Measurements from ENCODE around the gene GUSB.
"Not testable (repeated sequence)": the region's sequence is repeated elsewhere in the genome, so short reads cannot be mapped to it uniquely, and the experiment has no call there.

GUSB gene

DNA sequence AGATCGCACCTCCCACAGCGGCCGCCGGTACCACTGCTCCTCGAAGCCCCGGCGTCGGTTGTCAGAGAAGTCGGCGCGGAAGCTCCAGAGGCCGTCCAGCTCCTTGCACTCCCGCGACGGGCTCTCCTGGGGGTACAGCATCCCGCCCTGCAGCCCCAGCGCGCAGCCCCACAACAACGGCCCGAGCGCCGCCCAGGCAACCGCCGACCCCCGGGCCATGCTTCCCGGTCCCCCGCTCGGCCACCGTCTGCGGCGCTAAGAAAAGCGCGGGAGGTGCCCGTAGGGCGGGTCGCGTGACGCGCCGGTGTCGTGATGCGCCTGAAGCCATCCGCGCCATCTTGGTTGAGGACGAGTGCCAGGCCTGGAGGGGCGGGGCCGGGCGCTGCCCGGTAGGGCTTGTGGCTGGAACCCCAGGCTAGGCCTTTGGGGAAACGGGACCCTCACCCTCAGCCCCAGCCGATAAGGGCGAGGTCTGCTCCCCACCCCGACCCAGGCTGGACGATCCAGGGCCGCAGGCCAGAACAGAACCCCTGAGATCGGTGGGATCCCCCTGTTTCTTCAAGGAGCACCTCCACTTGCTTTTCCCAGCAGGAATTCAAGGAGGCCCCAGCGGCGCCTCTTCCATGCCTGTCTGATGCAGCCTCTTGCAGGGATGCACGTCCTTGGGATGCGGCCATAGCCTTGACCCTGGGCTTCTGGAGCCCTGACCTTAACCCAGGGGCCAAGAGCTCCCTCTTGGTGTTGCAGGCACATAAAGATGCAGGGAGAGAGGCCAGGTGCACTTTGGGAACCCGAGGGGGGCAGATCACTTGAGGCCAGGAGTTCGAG lies at the start of gene GUSB:
Gene GUSB (minus strand): TSS at position 249 of the 828 bp plus-strand sequence. CDS start 30 bp downstream, at position 219.
- peak; percentile 95 for DNase-seq

DNA sequence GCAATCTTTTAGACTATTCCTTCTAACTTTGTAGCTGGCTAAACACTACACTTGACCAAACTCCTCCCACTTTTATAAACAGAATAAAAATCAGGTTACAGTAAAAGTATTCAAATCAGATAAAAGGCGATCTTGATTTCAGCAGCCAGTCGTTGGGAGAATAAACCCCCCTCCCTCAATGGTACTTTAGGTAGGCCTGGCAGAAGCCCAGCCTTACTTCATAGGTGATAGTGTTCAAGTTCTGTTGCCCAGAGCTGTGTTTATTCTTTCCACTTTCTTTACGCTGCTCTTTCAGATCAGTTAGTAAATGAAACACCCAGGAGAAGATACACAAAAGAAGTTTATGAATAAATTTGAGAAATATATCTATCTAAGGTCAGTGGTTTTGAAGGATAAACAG lies 46.3 kb upstream of the GUSB start:
- DNase-seq: not testable (repeated sequence)

- no peak for DNase-seq
Measured at GRCh38 chr7:66016131-66016461, 34.1 kb upstream of the GUSB start.

- DNase-seq: no peak
Measured at GRCh38 chr7:66015440-66016130, 33.6 kb upstream of the GUSB start.

DNA sequence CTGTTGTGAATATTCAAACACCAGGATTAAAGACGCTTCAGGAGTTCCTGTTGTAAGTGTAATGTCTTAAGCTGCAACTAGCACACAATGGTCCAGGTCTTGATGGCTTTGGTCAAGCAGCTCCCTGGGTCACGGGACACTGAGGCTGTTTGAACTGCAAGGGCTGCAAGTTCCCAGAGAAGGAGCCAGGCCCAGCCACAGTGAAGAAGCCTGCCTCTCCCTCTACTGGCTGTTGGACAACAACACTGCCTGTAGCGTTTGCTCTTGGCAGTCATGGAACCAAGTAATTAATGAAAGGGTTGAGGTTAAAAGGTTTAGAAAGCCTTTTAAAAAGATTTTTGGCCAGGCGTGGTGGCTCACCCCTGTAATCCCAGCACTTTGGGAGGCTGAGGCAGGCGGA lies 31.9 kb upstream of the GUSB start:
- peak; percentile 35 for DNase-seq

DNA sequence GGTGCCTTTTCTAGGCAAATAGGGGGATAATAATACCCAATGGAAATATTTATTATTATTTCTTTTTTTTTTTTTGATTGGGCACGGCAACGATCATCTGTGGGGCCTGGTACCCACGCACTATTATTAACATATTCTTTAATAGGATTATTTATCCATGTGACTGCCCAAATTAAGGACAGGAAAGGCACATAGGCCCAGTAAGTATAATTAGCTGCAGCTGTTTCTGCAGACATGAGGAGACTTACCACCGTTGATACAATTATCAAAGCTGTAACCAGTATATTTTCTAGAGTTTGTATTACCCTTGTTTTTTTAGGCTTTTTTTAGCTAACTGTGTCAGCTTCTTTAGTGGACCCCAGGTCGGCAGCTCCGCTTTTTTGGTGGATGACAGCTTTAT lies 25.2 kb upstream of the GUSB start:
- DNase-seq: no peak

DNA sequence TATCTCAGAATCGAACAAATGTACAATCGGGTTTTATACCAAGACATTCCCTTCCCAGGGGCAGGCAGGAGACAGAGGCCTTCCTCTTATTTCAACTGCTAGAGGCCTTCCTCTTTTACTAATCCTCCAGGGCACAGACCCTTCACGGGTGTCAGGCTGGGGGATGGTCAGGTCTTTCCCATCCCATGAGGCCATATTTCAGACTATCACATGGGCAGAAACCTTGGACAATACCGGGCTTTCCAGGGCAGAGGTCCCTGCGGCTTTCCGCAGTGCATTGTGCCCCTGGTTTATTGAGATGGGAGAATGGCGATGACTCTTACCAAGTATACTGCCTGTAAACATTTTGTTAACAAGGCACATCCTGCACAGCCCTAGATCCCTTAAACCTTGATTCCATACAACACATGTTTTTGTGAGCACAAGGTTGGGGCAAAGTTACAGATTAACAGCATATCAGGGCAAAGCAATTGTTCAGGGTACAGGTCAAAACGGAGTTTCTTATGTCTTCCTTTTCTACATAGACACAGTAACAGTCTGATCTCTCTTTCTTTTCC lies 23.2 kb upstream of the GUSB start:
- DNase-seq: not testable (repeated sequence)

- not testable (repeated sequence) for DNase-seq
Measured at GRCh38 chr7:66000823-66001417, 18.9 kb upstream of the GUSB start.

- DNase-seq: not testable (repeated sequence)
Measured at GRCh38 chr7:65994984-65995383, 13.0 kb upstream of the GUSB start.

- DNase-seq: no peak
Measured at GRCh38 chr7:65992526-65992925, 10.5 kb upstream of the GUSB start.

DNA sequence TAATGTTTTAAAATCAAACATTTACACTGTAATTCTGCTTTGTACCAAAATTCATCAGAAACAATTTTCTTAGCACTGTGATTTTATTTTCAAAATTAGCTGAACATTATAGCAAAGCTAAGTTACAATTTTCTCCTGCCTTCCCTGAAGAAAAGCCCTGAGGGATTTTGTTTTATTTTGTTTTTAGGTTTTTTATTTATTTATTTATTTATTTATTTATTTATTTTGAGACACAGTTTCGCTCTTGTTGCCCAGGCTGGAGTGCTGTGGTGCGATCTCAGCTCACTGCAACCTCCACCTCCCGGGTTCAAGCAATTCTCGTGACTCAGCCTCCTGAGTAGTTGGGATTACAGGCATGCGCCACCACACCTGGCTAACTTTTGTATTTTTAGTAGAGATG lies 9.8 kb upstream of the GUSB start:
- not testable (repeated sequence) for DNase-seq

- no peak for DNase-seq
Measured at GRCh38 chr7:65989694-65990080, 7.7 kb upstream of the GUSB start.

DNA sequence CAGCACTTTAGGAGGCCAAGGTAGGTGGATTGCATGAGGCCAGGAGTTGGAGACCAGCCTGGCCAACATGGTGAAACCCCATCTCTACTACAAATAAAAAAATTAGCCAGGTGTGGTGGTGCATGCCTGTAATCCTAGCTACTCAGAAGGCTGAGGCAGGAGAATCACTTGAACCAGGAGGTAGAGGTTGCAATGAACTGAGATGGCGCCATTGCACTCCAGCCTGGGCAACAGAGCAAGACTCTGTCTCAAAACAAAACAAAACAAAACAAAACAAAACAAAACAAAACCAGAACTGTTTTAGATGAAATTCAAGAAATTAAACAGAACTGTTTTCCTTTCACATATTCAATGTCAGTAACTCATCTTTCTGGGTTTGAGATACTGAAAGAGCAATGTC lies 6.5 kb upstream of the GUSB start:
- not testable (repeated sequence) for DNase-seq

DNA sequence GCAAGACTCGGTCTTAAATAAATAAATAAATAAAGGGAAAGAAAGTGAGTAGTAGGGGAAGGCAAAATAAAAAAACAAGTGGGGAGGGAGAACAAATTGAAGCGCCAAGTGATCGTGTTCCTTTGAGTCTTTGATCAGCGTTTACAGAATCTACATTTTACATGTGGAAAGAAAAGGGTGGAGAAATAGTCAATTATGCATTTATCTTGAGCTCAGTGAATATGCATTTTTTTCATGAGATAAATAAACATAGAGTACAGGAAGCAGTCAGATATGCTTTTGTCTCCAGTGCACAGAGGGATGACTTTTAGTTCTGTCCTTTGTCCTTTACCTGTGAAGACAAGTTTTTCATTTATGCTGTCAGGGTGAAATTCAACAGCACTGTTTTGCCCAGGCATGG lies 6.1 kb upstream of the GUSB start:
- no peak for DNase-seq

DNA sequence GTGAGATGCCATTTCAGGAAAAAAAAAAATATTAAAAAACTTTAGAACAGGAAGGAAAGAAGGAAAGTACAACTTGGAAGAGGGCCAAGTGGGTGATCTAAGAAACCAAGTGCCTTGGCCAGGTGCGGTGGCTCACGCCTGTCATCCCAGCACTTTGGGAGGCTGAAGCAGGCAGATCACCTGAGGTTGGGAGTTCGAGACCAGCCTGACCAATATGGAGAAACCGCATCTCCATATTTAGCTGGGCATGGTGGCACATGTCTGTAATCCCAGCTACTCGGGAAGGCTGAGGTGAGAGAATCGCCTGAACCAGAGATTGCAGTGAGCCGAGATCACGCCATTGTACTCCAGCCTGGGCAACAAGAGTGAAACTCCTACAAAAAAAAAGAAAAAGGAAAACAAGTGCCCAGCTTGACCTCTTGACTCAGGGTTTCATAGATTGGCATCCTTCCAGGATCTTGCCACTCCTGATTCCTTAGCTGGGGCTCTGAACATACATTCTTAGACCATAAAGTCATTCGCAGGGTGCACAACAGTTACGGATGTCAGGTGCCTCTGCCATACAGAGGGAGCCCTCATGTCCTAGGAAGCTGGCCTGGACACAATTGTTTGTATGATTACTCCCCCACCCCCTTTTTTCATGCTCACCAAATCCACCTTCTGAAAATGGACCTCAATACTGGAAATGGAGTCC lies 2.1 kb upstream of the GUSB start:
- DNase-seq: no peak

DNA sequence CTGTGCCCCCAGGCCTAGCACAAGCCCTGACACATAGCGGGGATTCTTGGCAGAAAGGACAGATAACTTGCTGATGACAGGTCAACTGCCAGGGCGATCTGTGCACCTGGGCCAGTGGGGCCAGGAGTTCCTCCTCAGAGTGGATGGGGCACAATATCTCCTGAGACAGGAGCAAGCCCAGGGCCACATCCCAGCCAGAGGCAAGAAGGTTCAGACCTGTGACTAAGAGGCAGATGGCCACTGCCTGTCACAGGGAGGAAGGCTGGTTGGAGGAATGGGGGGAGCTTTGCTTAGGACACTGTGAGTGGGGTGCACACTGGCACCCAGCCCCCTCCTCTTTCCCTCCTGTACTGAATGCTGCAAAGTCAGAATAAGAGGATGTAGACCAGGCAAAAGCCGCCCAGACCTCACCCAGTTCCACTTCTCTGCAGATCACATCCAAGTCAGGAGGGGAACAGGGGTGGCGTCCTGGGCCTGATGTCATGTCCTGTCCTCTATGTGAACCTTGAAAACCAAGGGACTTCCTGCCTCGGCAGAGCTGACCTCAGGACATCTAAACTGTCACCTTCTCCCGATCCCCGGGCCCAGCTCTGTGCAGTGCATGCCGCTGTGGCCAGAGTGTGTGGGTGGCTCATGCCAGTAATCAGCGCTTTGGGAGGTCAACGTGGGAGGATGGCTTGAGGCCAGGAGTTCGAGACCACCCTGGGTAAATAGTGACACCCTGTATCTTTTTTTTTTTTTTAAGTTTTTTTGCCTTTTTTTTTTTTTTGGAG lies 1.3 kb downstream of the GUSB start:
- DNase-seq: peak; percentile 57

DNA sequence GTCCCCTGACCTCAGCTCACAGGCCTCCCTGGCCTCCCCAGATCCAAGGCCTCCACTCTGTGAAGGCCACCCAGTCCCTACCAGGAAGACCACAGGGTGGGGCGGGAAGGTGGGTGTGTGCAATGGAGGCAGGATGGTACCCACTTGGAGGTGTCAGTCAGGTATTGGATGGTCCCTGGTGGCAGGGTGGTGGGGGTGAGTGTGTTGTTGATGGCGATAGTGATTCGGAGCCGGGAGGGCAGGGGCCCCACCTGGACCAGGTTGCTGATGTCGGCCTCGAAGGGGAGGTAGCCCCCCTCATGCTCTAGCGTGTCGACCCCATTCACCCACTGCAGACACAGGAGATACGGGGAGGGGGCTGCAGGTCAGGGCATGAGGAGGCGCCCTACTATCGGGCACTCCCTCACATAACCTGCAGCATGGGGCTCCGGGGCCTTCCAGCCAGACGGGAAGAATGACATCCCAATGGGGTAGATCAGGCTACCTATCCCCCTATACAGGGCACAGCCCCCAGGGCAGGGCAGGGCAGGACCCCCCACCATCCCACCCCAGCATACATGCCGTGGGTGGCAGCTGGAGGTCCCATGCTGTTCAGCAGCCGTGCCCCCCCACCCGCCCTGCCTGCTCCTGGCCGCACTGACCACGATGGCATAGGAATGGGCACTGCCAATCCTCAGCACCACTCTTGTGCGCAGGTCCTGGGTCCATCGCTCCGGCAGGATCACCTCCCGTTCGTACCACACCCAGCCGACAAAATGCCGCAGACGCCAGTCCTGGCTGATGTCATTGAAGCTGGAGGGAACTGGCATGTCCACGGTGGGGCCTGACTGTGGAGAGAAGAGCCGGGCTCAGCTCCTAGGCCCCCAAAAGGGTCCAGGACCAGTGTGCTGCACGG lies 2.2 kb downstream of the GUSB start:
- no peak for DNase-seq

GRCh38 chr7:65978891-65979582 lies 3.0 kb downstream of the GUSB start:
- no peak for DNase-seq

DNA sequence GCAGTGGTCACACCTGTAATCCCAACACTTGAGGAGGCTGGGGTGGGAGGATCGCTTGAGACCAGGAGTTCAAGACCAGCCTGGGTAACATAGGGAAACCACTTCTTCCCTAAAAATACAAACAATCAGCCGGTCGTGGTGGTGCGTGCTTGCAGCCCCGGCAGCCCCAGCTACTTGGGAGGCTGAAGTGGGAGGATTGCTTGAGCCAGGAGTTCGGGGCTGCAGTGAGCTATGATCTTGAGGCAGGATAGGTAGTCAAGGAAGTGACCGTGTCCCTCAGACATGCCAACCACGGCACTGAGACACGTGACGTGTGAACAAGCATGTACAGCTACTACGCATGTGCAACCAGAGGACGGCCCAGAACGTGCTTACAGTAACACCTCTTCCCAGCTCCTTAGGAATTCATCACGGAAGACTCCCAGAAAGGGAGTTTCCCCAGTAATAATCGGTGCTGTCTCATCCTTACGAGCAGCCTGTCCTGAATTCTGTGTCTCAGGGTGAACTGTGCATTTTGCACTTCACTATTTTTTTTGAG lies 5.3 kb downstream of the GUSB start:
- no peak for DNase-seq

DNA sequence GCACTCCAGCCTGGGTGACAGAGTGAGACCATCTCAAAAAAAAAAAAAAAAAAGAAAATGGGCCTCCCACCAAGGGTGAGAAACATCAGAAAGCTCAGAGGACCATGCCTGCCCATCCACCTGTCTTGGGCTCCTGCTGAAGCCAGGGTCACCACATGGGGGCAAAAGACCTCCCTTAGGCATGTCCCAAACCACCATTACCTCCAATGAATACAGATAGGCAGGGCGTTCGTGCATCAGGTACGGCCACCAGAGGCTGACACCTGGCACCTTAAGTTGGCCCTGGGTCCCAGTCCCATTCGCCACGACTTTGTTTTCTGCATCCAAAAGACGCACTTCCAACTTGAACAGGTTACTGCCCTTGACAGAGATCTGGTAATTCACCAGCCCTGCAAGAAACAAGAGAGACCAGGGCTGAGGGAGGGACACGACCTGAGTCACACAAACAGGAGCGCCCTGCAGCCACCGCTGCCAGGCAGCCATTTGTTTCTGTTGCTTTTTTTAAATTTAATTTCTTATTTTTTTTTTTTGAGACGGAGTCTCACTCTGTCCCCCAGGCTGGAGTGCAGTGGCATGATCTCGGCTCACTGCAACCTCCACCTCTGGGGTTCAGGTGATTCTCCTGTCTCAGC lies 6.1 kb downstream of the GUSB start:
- DNase-seq: no peak
